Prostate gland (tissue), 2 donors: Measurements from ENCODE around the gene FOXN1. TPM values are rescaled to one million over a fixed set of nuclear protein-coding genes. Genes with fewer than 3 reads are reported as not detected.

Source experiments
- DNase-seq: peaks from one replicate; pipeline ENCODE4 v3.0.0-alpha.2; 2019; ENCODE audit warnings: low spot score
- H3K27ac ChIP-seq, 2 donors: fragments of 200-600 bp; sonication (generic); 2 replicates each; pipeline ENCODE4 v1.5.1; 2017 to 2019
- H3K27me3 ChIP-seq: fragments of 200-600 bp; sonication (generic); replicated peaks from 2 replicates; pipeline ENCODE4 v1.5.1; 2019; ENCODE audit not compliant: insufficient read depth
- H3K36me3 ChIP-seq, 2 donors: fragments of 200-600 bp; sonication (generic); 1 replicate in 1 of 2; 2 replicates in 1 of 2; pipeline versions ENCODE4 v1.5.1 to v1.8.1; 2017 to 2019
- H3K4me1 ChIP-seq: fragments of 200-600 bp; sonication (generic); replicated peaks from 2 replicates; pipeline ENCODE4 v1.5.1; 2019
- H3K4me3 ChIP-seq, 2 donors: fragments of 200-600 bp; sonication (generic); 2 replicates each; pipeline ENCODE4 v1.5.1; 2017 to 2019
- H3K9me3 ChIP-seq: fragments of 200-600 bp; sonication (generic); 2 replicates; pipeline ENCODE4 v1.5.1; 2017
- POLR2A ChIP-seq: fragments of 450-650 bp; IDR thresholded peaks from one replicate; pipeline ENCODE4 v1.6.1; 2016; ENCODE audit warnings: antibody characterized with exemption, mild to moderate bottlenecking
- POLR2AphosphoS5 ChIP-seq: sonication (generic); formaldehyde crosslinking; IDR thresholded peaks from one replicate; pipeline ENCODE4 v1.6.1; 2017; ENCODE audit warnings: antibody characterized with exemption
- WGBS: methylation state at CpG from one replicate; pipeline ENCODE4 v1.1.5; 2018; 5-methylcytosine and 5-hydroxymethylcytosine counted together
- intact Hi-C: fragments of 100-400 bp; cut with DNase I; formaldehyde crosslinking; loops from one replicate; pipeline ENCODE4 v1.14.2; 2022
- total RNA-seq, 2 donors: library from RNA; depleted of rRNA; stranded (reverse); fragments of >200 nt; gene quantifications; one replicate each; pipeline ENCODE4 v1.1.0, GENCODE V29; 2016
- TF ChIP-seq, protein P1 (sequence below), 4 experiments: fragments of 200-600 bp in 2 of 4; fragments of 450-650 bp in 2 of 4; sonication (generic) in 2 of 4; IDR thresholded peaks; 1 replicate in 3 of 4; 2 replicates in 1 of 4; pipeline ENCODE4 v1.5.1; 2016 to 2019; ENCODE audit warnings: antibody characterized with exemption in 4 of 4, mild to moderate bottlenecking in 2 of 4, moderate library complexity in 2 of 4

FOXN1 gene
- total RNA-seq, 2 donors from 2014 or later: 0.64 to 1.2 TPM

DNA sequence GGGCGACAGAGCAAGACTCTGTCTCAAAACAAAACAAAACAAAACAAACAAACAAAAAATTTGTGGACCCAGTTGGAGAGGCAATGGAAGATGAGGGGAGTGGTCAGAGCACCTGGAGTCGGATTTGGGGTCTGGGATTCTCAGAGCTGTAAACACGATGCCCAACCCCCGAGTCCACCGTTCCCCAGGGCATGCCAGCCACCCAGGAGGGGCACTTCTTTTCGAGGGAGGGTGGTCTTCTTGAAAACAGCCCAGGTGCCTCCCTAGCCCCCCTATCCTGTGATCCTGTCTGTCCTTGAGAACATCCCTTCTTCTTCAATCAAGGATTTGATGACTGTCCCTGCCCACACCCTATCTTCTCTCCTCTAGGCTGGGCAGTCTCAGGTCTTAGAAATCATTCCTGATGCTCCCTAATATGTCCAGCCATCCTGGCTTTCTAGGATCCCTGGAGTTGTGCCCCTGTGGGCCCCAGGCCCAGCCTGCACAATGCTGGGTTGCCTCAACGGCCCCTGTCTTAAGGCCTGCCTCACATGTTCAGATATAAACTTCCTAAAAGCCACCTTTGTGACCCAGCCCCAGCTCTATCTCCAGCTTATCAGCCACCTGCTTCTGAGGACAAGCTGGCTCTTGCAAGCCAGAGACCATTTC lies 35.8 kb upstream of the FOXN1 start:
- Histone ChIP-seq H3K4me1 (no peaks in the 10 kb centered on the region), H3K4me3 (no peak overlapping the region), H3K27me3 (no peaks in the 10 kb centered on the region), H3K36me3 (no peaks in the 10 kb centered on the region), H3K27ac (no peak overlapping the region), H3K9me3 (no peaks in the 10 kb centered on the region)
- TF ChIP-seq POLR2AphosphoS5 (no peak), POLR2A (no peak)
- TF ChIP-seq, protein P1, sequence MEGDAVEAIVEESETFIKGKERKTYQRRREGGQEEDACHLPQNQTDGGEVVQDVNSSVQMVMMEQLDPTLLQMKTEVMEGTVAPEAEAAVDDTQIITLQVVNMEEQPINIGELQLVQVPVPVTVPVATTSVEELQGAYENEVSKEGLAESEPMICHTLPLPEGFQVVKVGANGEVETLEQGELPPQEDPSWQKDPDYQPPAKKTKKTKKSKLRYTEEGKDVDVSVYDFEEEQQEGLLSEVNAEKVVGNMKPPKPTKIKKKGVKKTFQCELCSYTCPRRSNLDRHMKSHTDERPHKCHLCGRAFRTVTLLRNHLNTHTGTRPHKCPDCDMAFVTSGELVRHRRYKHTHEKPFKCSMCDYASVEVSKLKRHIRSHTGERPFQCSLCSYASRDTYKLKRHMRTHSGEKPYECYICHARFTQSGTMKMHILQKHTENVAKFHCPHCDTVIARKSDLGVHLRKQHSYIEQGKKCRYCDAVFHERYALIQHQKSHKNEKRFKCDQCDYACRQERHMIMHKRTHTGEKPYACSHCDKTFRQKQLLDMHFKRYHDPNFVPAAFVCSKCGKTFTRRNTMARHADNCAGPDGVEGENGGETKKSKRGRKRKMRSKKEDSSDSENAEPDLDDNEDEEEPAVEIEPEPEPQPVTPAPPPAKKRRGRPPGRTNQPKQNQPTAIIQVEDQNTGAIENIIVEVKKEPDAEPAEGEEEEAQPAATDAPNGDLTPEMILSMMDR (IDR thresholded peaks at IDR 0.05): no peak
- DNase-seq: no peak
- intact Hi-C loops: no loop called here
- WGBS: 84% methylated on average over 7 of the region's 7 CpGs

DNA sequence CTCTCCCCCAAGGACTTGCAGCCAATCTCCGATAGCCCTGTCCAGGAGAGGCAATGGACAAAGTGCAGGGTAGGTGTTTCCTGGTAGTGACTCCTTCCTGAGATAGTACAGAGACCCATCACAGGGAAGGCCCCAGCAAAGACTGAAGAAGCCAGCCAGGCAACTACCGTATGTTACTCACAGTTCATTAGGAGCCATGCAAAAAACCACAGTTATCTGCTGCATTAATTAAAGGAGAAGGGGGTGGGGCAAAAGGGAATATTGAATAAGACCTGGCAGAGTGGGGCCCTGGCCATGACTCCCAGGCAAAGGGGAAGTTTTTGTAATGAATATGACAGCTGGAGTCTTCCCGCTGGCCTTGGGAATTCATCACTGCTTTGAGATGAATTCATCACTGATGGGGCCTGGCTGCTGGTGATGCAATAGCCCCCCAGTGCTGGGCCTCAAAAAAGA lies 35.2 kb upstream of the FOXN1 start:
- H3K27me3 ChIP-seq: no peaks in the 10 kb centered on the region
- H3K4me1 ChIP-seq: no peaks in the 10 kb centered on the region
- H3K4me3 ChIP-seq: no peak overlapping the region
- TF ChIP-seq, protein P1 (IDR thresholded peaks at IDR 0.05): no peak
- TF ChIP-seq POLR2AphosphoS5 (no peak), POLR2A (no peak)
- H3K9me3 ChIP-seq: no peaks in the 10 kb centered on the region
- no peak overlapping the region for H3K27ac ChIP-seq
- H3K36me3 ChIP-seq: no peaks in the 10 kb centered on the region
- DNase-seq: no peak
- WGBS: 74% methylated on average over 3 of the region's 3 CpGs
- intact Hi-C loops: no loop called here

DNA sequence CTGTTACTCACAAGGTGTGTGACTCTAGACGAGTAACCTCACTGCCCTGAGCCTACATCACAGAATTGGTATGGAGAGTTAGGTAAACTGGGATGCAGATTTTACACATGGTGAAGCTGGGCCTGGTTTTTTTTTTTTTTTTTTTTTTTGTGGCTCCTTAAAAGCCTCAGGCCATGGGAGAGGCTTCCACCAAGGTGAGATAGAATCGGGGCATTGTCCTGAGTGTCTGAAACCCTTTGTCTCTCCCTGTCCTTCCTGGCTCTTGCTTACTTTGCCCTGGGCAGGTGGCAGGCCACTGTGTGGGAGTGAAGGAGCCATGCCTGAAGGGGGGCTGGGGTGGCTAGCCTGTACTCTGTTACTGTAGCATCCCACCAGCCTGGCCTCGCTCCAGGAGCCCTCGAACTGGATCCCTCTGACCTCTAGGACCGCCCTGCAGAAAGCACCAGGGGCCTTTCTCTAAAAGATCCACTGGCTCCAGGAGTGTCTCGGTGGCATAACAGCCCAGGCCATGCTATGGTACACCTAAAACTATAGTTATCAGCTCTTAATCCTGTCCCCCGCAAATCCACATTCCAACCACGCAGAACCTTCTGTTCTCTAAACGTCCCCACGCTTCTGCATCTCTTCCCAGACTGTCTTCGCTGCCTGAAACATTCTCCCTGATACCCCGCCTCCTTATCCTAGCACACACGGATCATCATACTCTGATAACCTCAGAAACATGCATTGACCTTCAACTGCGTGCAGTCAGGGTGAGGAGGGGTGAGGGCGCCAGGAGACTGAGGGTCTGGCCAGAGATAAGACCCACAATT lies 34.4 kb upstream of the FOXN1 start:
- no peak for DNase-seq

DNA sequence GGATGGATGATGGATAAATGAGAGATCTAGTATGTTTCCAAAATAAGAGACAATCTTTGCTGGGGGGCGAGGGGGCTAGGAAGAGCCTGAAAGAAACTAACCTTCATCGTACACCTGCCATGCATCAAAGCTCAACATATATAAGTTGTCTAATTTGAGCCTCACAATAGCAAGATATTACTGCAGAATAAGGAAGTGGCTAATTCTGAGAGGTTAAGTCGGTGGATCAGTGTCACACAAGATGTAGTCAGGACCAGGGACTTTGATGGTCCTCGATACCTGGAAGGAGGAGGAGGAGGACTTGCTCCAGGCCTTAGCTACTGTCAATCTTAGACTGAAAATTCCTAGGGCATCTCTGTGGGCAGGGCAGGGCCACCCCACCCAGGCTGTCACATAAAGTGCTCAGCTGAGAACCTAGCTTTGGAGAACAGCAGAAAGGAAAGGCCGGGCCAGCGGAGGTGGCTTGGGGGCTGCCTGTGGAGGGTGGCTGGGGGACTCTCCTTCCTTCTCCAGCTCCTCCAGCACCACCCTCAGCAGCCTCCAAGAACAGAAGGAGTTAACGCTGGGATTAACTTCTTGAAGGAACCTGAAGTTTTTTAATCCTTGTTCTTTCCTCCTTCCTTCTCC lies 33.2 kb upstream of the FOXN1 start:
- Histone ChIP-seq H3K27me3 (no peaks in the 10 kb centered on the region), H3K4me3 (no peak overlapping the region), H3K36me3 (no peaks in the 10 kb centered on the region), H3K27ac (no peak overlapping the region), H3K9me3 (no peaks in the 10 kb centered on the region), H3K4me1 (no peaks in the 10 kb centered on the region)
- DNase-seq: no peak
- no peak for TF ChIP-seq POLR2AphosphoS5
- TF ChIP-seq, protein P1 (IDR thresholded peaks at IDR 0.05): no peak
- no peak for TF ChIP-seq POLR2A
- WGBS: 92% methylated on average over 7 of the region's 7 CpGs
- intact Hi-C loops: no loop called here

More for the DNA sequence above, 34.4 kb upstream of the FOXN1 start:
- H3K27me3 ChIP-seq: no peaks in the 10 kb centered on the region
- H3K9me3 ChIP-seq: no peaks in the 10 kb centered on the region
- H3K27ac ChIP-seq: no peak overlapping the region
- 74% methylated on average over 15 of the region's 15 CpGs for WGBS
- no peaks in the 10 kb centered on the region for H3K36me3 ChIP-seq
- intact Hi-C loops: no loop called here
- no peak for TF ChIP-seq POLR2A
- H3K4me1 ChIP-seq: no peaks in the 10 kb centered on the region
- no peak overlapping the region for H3K4me3 ChIP-seq

DNA sequence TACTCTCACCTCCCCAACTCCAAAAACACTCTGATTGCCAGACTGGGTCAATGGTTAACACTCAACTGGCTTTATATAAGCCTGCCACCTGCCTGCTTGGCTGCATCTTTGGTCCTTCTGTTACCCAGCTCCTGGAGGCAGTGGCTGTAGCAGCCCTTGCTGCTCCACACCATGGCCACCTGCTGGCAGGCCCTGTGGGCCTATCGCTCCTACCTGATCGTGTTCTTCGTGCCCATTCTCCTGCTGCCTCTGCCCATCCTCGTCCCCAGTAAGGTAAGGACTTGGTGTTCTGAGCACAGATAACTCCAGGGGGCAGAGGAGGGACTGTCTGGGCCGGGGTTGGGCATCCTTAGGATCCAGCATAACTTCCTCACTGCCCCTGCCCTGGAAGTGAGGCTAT lies 32.6 kb upstream of the FOXN1 start, which contains the start of gene SLC13A2:
Gene SLC13A2 (plus strand): TSS at position 103 of the 400 bp plus-strand sequence. CDS start 69 bp downstream, at position 172.
- WGBS: 89% methylated on average over 5 of the region's 5 CpGs
- TF ChIP-seq, protein P1 (IDR thresholded peaks at IDR 0.05): no peak
- TF ChIP-seq POLR2A (no peak), POLR2AphosphoS5 (no peak)
- intact Hi-C loops: no loop called here

More for the DNA sequence above, 32.6 kb upstream of the FOXN1 start, which contains the start of gene SLC13A2:
- Histone ChIP-seq H3K4me3 (no peak within 1 kb of the TSS), H3K4me1 (no peaks in the 10 kb centered on the region), H3K27me3 (no peaks in the 10 kb centered on the region), H3K36me3 (no peaks in the 10 kb centered on the region), H3K27ac (no peak within 1 kb of the TSS), H3K9me3 (no peaks in the 10 kb centered on the region)
- DNase-seq: no peak
